Measurements from ENCODE around the gene PIAS4. TPM values are rescaled to one million over a fixed set of nuclear protein-coding genes. Genes with fewer than 3 reads are reported as not detected.
"Not testable (repeated sequence)": the region's sequence is repeated elsewhere in the genome, so short reads cannot be mapped to it uniquely, and the experiment has no call there.

PIAS4 gene
- total RNA-seq, 1 experiment from 2014 or later = 45.7 TPM

DNA sequence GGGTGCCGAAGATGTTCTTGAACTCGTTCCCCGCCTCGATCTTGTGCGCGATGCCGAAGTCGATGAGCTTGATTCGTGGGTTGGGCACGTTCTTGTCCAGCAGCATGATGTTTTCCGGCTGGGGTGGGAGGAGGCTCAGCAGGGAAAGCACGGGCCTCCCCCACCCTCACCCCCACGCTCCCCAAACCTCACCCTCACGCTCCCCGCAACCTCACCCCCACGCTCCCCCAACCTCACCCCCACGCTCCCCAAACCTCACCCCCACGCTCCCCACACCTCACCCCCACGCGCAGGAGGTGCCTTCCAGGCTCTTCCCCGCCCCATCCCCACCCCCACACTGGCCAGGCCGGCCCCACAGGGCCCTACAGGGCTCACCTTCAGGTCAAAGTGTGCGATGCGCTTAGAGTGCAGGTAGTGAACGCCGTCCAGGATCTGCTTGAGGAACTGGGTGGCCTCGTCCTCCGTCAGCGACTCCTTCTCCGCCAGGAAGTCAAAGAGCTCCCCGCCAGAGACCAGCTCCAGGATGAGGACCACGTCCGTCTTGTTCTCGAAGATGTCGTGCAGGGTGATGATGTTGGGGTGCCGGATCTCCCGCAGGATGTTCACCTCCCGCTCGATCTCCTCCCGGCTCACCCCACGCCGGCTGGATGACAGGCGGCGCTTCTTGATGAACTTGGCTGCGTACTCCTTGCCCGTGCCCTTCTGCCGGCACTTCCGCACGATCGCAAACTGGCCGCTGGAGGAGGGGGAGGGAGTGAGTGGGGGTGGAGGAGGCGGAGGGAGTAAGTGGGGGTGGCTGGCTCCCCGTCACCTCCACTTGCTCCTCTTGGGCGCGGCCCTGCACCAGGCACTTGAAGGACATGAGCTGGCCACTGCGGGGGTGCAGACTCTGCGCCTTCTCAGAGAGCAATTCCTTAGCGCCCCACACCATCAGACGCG, 43.0 kb upstream of the PIAS4 start:
- CTCF ChIA-PET = interaction anchor here (0.5 kb wide), 1 partner anchor 23 kb away, joined by 5 read pairs; no protein-coding TSS in a partner anchor
- no TSS peak for BruUV-seq (replicated peaks)
- Mint-ChIP-seq H3K4me3 (ENCODE audit: unreplicated experiment) (no peak overlapping the region), H3K27me3 (ENCODE audit: insufficient read depth, unreplicated experiment) (no peaks in the 10 kb centered on the region), H3K27ac (ENCODE audit: unreplicated experiment) (no peak overlapping the region), H3K9me3 (ENCODE audit: unreplicated experiment) (no peaks in the 10 kb centered on the region), H3K36me3 (ENCODE audit: insufficient read depth, unreplicated experiment) (peaks cover 97% of the 10 kb centered on the region), H3K4me1 (ENCODE audit: low read depth, unreplicated experiment) (peaks cover 14% of the 10 kb centered on the region)
- no peak for DNase-seq
- Histone ChIP-seq H3K36me3 (ENCODE audit: control insufficient read depth, insufficient read depth, low read length) (peaks cover 1% of the 10 kb centered on the region; the same call in 1 of the 2 replicates), H3K27me3 (replicated peaks; ENCODE audit: control insufficient read depth, insufficient read depth, low read length) (no peaks in the 10 kb centered on the region), H3K4me3 (ENCODE audit: low read depth, low read length) (no peak overlapping the region), H3K9me3 (no peaks in the 10 kb centered on the region), H3K4me1 (peaks cover 23% of the 10 kb centered on the region)
- intact Hi-C loops (cut with micrococcal nuclease; ENCODE audit: unreplicated experiment) = no loop called here
- POLR2A ChIA-PET = no interaction called here
- TF ChIP-seq, protein P1, sequence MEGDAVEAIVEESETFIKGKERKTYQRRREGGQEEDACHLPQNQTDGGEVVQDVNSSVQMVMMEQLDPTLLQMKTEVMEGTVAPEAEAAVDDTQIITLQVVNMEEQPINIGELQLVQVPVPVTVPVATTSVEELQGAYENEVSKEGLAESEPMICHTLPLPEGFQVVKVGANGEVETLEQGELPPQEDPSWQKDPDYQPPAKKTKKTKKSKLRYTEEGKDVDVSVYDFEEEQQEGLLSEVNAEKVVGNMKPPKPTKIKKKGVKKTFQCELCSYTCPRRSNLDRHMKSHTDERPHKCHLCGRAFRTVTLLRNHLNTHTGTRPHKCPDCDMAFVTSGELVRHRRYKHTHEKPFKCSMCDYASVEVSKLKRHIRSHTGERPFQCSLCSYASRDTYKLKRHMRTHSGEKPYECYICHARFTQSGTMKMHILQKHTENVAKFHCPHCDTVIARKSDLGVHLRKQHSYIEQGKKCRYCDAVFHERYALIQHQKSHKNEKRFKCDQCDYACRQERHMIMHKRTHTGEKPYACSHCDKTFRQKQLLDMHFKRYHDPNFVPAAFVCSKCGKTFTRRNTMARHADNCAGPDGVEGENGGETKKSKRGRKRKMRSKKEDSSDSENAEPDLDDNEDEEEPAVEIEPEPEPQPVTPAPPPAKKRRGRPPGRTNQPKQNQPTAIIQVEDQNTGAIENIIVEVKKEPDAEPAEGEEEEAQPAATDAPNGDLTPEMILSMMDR (IDR thresholded peaks at IDR 0.05; ENCODE audit: insufficient read depth in 1 of 2, low read depth in 1 of 2, low read length in 1 of 2, severe bottlenecking in 1 of 2, unreplicated experiment in 1 of 2) = no peak

DNA sequence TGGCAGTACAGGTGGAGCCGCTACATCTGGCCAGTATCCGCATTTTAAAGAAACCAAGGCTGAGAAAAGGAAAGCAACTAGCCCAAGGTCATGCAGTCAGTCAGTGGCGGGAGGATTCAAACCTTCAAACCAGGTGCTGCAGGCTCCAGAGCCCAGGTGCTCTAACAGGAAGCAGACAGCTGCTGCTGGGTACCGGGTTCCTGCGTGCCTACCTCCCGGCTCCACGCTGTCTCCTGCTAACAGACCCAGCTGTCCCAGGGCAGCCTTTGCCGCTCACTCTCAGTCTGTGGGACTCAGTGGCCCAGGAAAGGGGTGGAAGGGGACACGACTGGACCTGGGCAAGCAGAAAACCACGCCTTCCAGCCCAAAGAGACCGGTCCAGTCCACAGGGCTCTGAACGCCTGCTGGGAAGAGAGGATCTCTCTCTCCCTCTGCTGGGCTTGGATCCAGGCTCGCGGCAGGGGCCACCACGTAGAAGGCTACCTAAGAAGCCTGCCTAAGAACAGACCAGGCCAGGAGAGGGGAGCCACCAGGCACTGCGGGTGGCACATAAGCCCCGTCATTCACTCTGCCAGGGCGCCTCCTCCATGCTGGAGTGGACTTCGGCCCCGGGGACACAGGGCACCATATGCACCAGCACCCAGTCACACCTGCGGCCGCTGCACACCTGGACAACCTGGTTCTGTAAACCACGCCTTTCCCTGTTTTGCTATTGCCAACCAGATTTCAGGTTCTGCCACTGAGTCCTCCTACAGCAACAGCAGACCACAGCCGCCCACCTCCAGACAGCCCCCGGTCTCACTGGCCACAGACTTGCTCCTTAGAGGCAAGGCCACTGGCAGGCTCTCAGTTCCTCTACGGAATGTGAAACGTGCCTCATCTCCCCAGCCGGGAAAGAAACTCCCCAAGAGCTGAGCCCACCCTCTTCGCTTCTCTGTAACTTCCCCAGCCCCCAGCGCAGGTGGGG, 41.2 kb upstream of the PIAS4 start:
- Histone ChIP-seq H3K9me3 (no peaks in the 10 kb centered on the region), H3K36me3 (ENCODE audit: control insufficient read depth, insufficient read depth, low read length) (peaks cover 1% of the 10 kb centered on the region; the same call in 1 of the 2 replicates), H3K4me3 (ENCODE audit: low read depth, low read length) (no peak overlapping the region), H3K27me3 (replicated peaks; ENCODE audit: control insufficient read depth, insufficient read depth, low read length) (no peaks in the 10 kb centered on the region), H3K4me1 (peaks cover 28% of the 10 kb centered on the region)
- TF ChIP-seq, protein P1 (IDR thresholded peaks at IDR 0.05; ENCODE audit: insufficient read depth in 1 of 2, low read depth in 1 of 2, low read length in 1 of 2, severe bottlenecking in 1 of 2, unreplicated experiment in 1 of 2) = no peak
- Mint-ChIP-seq H3K4me3 (ENCODE audit: unreplicated experiment) (no peak overlapping the region), H3K9me3 (ENCODE audit: unreplicated experiment) (no peaks in the 10 kb centered on the region), H3K27me3 (ENCODE audit: insufficient read depth, unreplicated experiment) (no peaks in the 10 kb centered on the region), H3K27ac (ENCODE audit: unreplicated experiment) (peak overlapping the region; percentile 74), H3K4me1 (ENCODE audit: low read depth, unreplicated experiment) (peaks cover 22% of the 10 kb centered on the region), H3K36me3 (ENCODE audit: insufficient read depth, unreplicated experiment) (peaks cover 99% of the 10 kb centered on the region)
- POLR2A ChIA-PET = no interaction called here
- intact Hi-C loops (cut with micrococcal nuclease; ENCODE audit: unreplicated experiment) = no loop called here
- DNase-seq = no peak
- CTCF ChIA-PET = no interaction called here
- no TSS peak for BruUV-seq (replicated peaks)

DNA sequence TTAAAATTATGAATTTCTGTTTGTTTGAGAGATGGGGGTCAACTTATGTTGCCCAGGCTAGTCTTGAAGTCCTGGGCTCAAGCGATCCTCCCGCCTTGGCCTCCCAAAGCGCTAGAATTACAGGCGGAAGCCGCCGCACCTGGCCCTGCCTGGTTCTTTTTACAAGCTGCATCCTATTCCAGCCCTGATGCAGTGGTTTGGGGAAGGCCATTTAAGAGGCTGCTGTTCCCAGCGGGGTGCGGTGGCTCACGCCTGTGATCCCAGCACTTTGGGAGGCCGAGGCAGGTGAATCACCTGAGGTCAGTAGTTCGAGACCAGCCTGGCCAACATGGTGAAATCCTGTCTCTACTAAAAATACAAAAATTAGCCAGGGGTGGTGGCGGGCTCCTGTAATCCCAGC, 39.6 kb upstream of the PIAS4 start:
- BruUV-seq (replicated peaks); H3K9me3 ChIP-seq; H3K4me3 Mint-ChIP-seq (ENCODE audit: unreplicated experiment); DNase-seq; H3K27me3 Mint-ChIP-seq (ENCODE audit: insufficient read depth, unreplicated experiment); intact Hi-C loops (cut with micrococcal nuclease; ENCODE audit: unreplicated experiment); H3K36me3 ChIP-seq (ENCODE audit: control insufficient read depth, insufficient read depth, low read length); H3K27me3 ChIP-seq (replicated peaks; ENCODE audit: control insufficient read depth, insufficient read depth, low read length); H3K9me3 Mint-ChIP-seq (ENCODE audit: unreplicated experiment); H3K4me3 ChIP-seq (ENCODE audit: low read depth, low read length): not testable (repeated sequence)
- ChIA-PET CTCF (interaction anchor here (0.6 to 1.8 kb wide), 2 partner anchors 11 to 20 kb away, joined by 6 to 16 read pairs; no protein-coding TSS in a partner anchor), POLR2A (interaction anchor here (0.5 to 3.6 kb wide), 7 partner anchors 12 to 394 kb away, joined by 3 to 67 read pairs (median 4); partner anchors contain the start of genes APBA3, EEF2 and MRPL54)
- peaks cover 84% of the 10 kb centered on the region for H3K36me3 Mint-ChIP-seq (ENCODE audit: insufficient read depth, unreplicated experiment)
- H3K27ac Mint-ChIP-seq (ENCODE audit: unreplicated experiment) = peak overlapping the region; percentile 79
- peaks cover 22% of the 10 kb centered on the region for H3K4me1 Mint-ChIP-seq (ENCODE audit: low read depth, unreplicated experiment)
- peaks cover 28% of the 10 kb centered on the region for H3K4me1 ChIP-seq

Data from Caco-2 (cell line).